Measurements from ENCODE around the gene PC.
A peak's percentile ranks its signal among the peaks of the same experiment; 100 is the strongest.
"Not testable (repeated sequence)": the region's sequence is repeated elsewhere in the genome, so short reads cannot be mapped to it uniquely, and the experiment has no call there.

Gene PC

DNA sequence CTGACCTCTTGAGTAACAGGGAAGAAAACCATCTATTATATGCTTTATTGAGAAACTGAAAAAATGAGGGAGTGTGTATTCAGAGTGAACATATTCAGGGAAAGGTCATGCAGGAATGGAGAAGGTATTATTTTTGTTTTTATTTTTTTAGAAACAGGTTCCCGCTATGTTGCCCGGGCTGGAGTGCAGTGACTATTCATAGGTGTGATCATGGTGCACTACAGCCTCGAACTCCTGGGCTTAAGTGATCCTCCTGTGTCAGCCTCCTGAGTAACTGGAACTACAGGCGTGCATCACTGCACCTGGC is 123.7 kb downstream of the PC start:
- TF ChIP-seq, protein P1, sequence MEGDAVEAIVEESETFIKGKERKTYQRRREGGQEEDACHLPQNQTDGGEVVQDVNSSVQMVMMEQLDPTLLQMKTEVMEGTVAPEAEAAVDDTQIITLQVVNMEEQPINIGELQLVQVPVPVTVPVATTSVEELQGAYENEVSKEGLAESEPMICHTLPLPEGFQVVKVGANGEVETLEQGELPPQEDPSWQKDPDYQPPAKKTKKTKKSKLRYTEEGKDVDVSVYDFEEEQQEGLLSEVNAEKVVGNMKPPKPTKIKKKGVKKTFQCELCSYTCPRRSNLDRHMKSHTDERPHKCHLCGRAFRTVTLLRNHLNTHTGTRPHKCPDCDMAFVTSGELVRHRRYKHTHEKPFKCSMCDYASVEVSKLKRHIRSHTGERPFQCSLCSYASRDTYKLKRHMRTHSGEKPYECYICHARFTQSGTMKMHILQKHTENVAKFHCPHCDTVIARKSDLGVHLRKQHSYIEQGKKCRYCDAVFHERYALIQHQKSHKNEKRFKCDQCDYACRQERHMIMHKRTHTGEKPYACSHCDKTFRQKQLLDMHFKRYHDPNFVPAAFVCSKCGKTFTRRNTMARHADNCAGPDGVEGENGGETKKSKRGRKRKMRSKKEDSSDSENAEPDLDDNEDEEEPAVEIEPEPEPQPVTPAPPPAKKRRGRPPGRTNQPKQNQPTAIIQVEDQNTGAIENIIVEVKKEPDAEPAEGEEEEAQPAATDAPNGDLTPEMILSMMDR (IDR thresholded peaks at IDR 0.05; ENCODE audit: low read depth, low read length) = no peak
- no peak overlapping the region for H3K4me3 ChIP-seq (ENCODE audit: low read depth, low read length)
- no peak for DNase-seq (ENCODE audit: low read depth, low spot score)
- in situ Hi-C loops (cut with HindIII; ENCODE audit: low sequenced_read_pairs) = no loop called here

DNA sequence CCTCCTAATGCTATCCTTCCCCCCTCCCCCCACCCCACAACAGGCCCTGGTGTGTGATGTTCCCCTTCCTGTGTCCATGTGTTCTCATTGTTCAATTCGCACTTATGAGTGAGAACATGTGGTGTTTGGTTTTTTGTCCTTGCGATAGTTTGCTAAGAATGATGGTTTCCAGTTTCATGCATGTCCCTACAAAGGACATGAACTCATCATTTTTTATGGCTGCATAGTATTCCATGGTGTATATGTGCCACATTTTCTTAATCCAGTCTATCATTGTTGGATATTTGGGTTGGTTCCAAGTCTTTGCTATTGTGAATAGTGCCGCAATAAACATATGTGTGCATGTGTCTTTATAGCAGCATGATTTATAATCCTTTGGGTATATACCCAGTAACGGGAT is 133.6 kb downstream of the PC start:
- DNase-seq (ENCODE audit: low read depth, low spot score); H3K4me3 ChIP-seq (ENCODE audit: low read depth, low read length); in situ Hi-C loops (cut with HindIII; ENCODE audit: low sequenced_read_pairs): not testable (repeated sequence)

DNA sequence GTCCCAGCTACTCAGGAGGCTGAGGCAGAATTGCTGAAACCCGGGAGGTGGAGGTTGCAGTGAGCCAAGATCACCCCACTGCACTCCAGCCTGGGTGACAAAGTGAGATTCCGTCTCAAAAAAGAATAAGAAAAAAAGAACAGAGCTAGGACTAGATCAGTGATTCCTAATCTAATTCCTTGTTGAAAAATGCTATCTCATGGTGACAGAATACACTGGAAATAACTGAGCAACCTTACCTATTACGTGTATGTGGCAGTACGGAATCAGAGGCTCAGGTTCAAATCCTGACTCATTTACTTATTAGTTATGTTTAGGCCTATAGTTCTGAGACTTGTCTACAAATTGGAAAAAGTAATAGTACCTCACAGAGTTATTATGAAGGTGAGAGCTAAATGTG is 134.5 kb downstream of the PC start:
- in situ Hi-C loops (cut with HindIII; ENCODE audit: low sequenced_read_pairs) = no loop called here
- no peak for DNase-seq (ENCODE audit: low read depth, low spot score)
- H3K4me3 ChIP-seq (ENCODE audit: low read depth, low read length) = no peak overlapping the region
- TF ChIP-seq, protein P1 (IDR thresholded peaks at IDR 0.05; ENCODE audit: low read depth, low read length) = no peak

DNA sequence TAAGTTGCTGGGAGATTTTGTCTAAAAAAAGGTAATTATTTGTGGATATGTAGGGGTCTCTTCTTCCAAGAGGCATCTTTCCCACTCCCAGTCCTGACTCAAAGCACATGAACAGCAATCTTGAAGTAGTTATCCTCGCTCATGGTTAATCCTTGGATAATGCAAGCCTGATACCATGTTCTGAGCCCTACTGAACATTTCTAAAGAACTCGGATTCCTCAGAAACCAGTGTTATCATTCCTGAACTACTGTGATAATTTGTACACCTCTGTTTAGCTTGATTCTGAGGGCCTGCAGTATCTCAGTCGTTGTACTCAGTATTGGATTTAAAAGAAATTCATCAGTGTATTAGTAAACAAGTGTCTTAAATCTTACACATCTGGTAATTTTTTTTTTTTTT is 137.3 kb downstream of the PC start:
- TF ChIP-seq, protein P1 (IDR thresholded peaks at IDR 0.05; ENCODE audit: low read depth, low read length) = no peak
- DNase-seq (ENCODE audit: low read depth, low spot score) = no peak
- H3K4me3 ChIP-seq (ENCODE audit: low read depth, low read length) = no peak overlapping the region
- in situ Hi-C loops (cut with HindIII; ENCODE audit: low sequenced_read_pairs) = no loop called here

DNA sequence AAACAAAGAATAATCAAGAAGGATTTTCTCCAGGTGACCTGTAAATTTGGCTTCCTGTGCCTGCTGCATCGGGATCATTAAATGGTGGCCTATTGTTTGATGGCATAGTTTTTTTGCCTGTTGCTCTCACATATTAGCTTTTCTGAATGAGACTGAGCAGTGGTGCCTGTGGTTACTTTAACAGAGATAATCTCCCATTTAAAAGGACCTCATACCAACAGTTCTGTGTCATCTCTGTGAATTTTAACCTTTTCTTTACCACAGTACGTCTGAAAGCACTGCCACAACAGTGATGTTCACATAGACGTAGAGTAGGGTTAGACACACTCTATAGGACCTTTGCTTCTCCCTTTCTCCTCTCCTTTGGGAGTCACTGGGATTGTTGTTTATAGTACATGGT is 137.8 kb downstream of the PC start:
- no peak for DNase-seq (ENCODE audit: low read depth, low spot score)
- H3K4me3 ChIP-seq (ENCODE audit: low read depth, low read length) = no peak overlapping the region
- TF ChIP-seq, protein P1 (IDR thresholded peaks at IDR 0.05; ENCODE audit: low read depth, low read length) = no peak
- in situ Hi-C loops (cut with HindIII; ENCODE audit: low sequenced_read_pairs) = no loop called here

DNA sequence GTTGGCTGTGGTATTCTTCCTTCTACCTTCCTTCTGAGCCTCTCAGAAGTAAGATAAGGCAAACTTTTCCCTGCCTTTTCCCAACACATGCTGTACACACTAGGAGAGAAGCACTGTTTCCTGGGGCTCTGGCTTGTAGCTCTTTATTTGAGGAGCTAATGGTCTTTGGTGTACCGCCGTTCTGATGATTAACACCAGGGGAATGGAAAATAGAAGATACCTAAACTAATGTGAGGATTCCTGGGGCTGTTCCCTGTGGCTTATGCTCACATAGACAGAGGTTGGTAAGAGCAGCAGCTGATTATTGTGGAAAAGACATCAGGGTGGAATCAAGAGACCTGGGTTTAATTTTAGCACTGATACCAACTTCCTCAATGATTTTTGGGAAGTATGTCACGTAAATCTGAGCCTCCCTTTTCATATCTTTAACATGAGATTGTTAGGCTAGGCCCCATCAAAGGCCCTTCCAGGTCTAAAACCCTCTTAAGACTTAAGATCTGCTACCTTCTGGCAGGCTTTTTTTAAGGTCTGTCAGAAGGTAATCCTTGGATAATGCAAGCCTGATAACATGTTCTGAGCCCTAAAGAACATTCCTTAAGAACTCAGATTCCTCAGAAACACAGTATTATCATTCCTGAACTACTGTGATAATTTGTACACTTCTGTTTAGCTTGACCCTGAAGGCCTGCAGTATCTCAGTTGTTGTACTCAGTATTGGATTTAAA is 139.8 kb downstream of the PC start:
- TF ChIP-seq, protein P1 (IDR thresholded peaks at IDR 0.05; ENCODE audit: low read depth, low read length) = no peak
- in situ Hi-C loops (cut with HindIII; ENCODE audit: low sequenced_read_pairs) = no loop called here

DNA sequence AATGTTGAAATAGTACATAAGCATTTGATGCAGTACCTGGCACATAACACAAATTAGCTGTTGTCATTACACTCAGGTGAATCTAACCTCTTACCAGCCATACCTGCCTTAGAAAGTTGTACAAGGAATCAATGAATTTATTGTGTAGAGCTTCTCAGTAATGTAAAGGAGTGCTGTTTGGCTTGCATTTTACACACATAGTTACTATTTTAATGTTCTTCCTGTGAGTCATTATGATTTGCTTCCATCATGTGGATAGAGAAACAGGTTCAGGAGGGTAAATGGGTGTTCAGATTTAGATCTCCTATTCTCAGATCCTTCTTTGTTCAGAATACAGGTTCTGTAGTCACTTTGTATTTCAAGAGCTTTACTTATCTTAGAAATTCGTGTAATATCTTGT is 142.5 kb downstream of the PC start:
- no peak overlapping the region for H3K4me3 ChIP-seq (ENCODE audit: low read depth, low read length)
- TF ChIP-seq, protein P1 (IDR thresholded peaks at IDR 0.05; ENCODE audit: low read depth, low read length) = no peak
- in situ Hi-C loops (cut with HindIII; ENCODE audit: low sequenced_read_pairs) = no loop called here
- peak; percentile 22 for DNase-seq (ENCODE audit: low read depth, low spot score)

More for the DNA sequence above, 139.8 kb downstream of the PC start:
- no peak overlapping the region for H3K4me3 ChIP-seq (ENCODE audit: low read depth, low read length)
- DNase-seq (ENCODE audit: low read depth, low spot score) = peak; percentile 33
